C4-2B (cell line): ENCODE data around the gene USP14.
"Not testable (repeated sequence)": the region's sequence is repeated elsewhere in the genome, so short reads cannot be mapped to it uniquely, and the experiment has no call there.

Experiments used
- CTCF ChIP-seq: fragments of 450-650 bp; conservative IDR thresholded peaks from 2 replicates; pipeline ENCODE4 v1.5.1; 2017; ENCODE audit warnings: mild to moderate bottlenecking
- ZFX ChIP-seq: fragments of 450-650 bp; IDR thresholded peaks from 2 replicates; pipeline ENCODE4 v1.6.1; 2017

- TF ChIP-seq CTCF, ZFX: not testable (repeated sequence)
Observed at GRCh38 chr18:109922-110261, 48.5 kb upstream of the USP14 start.
